Measurements from ENCODE around the gene KRTAP5-6.
"Not testable (repeated sequence)": the region's sequence is repeated elsewhere in the genome, so short reads cannot be mapped to it uniquely, and the experiment has no call there.

KRTAP5-6 gene

DNA sequence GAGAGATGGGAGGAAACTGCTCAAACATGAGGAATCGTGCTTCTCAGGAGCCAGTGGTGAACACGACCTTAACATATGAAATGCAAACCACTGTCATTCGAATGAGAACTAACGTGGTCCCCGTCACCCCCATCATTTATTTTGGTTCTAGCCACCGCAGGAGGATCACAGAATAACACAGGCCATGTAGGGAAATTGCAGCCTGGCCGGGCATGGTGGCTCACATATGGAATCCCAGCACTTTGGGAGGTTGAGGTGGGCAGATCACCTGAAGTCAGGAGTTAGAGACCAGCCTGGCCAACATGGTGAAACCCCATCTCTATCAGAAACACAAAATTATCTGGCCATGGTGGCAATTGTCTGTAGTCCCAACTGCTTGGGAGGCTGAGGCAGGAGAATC lies 40.3 kb upstream of the KRTAP5-6 start:
- H3K4me1 ChIP-seq (ENCODE audit: insufficient read depth, poor library complexity, severe bottlenecking): no peaks in the 10 kb centered on the region
- ATAC-seq (ENCODE audit: low read depth) (no peak), DNase-seq (ENCODE audit: low spot score) (no peak)
- no peak overlapping the region for H3K27ac ChIP-seq (ENCODE audit: poor library complexity, severe bottlenecking)
- TF ChIP-seq, protein P1, sequence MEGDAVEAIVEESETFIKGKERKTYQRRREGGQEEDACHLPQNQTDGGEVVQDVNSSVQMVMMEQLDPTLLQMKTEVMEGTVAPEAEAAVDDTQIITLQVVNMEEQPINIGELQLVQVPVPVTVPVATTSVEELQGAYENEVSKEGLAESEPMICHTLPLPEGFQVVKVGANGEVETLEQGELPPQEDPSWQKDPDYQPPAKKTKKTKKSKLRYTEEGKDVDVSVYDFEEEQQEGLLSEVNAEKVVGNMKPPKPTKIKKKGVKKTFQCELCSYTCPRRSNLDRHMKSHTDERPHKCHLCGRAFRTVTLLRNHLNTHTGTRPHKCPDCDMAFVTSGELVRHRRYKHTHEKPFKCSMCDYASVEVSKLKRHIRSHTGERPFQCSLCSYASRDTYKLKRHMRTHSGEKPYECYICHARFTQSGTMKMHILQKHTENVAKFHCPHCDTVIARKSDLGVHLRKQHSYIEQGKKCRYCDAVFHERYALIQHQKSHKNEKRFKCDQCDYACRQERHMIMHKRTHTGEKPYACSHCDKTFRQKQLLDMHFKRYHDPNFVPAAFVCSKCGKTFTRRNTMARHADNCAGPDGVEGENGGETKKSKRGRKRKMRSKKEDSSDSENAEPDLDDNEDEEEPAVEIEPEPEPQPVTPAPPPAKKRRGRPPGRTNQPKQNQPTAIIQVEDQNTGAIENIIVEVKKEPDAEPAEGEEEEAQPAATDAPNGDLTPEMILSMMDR (IDR thresholded peaks at IDR 0.05; ENCODE audit: poor library complexity, severe bottlenecking): no peak
- H3K36me3 ChIP-seq (ENCODE audit: low read depth): no peaks in the 10 kb centered on the region
- H3K4me3 ChIP-seq (ENCODE audit: severe bottlenecking): no peak overlapping the region
- no peaks in the 10 kb centered on the region for H3K27me3 ChIP-seq (ENCODE audit: insufficient read depth, poor library complexity, severe bottlenecking)
- no peaks in the 10 kb centered on the region for H3K9me3 ChIP-seq (ENCODE audit: severe bottlenecking)

DNA sequence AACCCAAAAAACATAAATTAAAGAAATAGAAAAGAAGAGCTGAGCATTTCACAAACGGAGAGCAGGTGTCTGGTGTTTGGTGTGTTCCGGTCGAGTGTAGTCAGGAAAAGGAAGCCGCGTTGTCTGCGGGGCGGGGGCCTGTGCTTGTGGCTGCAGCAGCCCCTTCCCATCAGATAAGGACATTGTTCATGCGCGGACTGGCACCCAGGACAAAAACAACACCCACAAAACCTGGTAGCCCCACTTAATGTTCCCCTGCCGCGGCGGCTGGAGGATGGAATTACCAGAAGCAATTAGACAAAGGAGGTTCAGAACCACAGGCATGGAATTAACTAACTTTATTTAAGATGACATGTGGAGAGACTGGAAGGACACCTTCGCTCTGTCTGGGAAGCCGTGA lies 37.5 kb upstream of the KRTAP5-6 start:
- Histone ChIP-seq H3K4me1 (ENCODE audit: insufficient read depth, poor library complexity, severe bottlenecking) (no peaks in the 10 kb centered on the region), H3K27ac (ENCODE audit: poor library complexity, severe bottlenecking) (no peak overlapping the region), H3K36me3 (ENCODE audit: low read depth) (no peaks in the 10 kb centered on the region), H3K9me3 (ENCODE audit: severe bottlenecking) (no peaks in the 10 kb centered on the region), H3K4me3 (ENCODE audit: severe bottlenecking) (no peak overlapping the region), H3K27me3 (ENCODE audit: insufficient read depth, poor library complexity, severe bottlenecking) (no peaks in the 10 kb centered on the region)
- DNase-seq (ENCODE audit: low spot score) (no peak), ATAC-seq (ENCODE audit: low read depth) (no peak)
- TF ChIP-seq, protein P1 (IDR thresholded peaks at IDR 0.05; ENCODE audit: poor library complexity, severe bottlenecking): no peak

DNA sequence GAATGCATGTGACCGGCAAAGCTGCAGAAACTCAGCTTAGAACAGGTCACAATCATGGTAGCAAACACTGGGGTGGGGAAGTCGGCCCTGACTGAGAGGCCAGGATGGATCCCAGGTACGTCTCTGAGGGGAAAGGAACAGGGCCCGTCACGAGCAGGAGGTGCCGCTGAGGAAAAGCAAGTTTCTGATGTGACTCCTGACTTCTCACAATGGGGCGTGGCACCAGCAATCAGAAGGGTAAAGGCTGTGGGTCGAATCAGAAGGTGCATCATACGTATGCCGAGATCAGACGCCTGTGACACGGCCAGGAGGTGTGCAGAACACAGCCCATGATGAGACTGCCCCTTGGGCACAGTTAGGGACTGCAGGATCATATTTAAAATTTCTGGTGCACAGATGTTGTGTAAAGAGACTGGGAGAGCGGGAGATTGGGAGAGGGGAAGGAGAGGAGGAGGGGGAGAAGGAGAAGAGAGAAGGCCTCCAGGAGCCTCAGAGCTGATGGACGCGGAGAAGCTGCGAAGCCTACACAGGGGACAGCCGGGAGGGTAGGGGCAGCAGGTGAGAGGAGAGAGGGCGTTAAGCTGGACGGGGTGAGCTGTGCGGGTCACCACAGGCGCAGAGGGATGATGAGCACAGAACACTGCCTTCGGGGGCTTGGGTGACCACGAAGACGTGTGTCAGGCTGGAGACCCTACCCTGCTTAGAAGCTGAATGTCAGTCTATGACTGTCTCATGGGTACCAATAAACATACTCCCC lies 36.7 kb upstream of the KRTAP5-6 start:
- no peaks in the 10 kb centered on the region for H3K36me3 ChIP-seq (ENCODE audit: low read depth)
- no peaks in the 10 kb centered on the region for H3K4me1 ChIP-seq (ENCODE audit: insufficient read depth, poor library complexity, severe bottlenecking)
- DNase-seq (ENCODE audit: low spot score) (no peak), ATAC-seq (ENCODE audit: low read depth) (no peak)
- TF ChIP-seq, protein P1 (IDR thresholded peaks at IDR 0.05; ENCODE audit: poor library complexity, severe bottlenecking): no peak
- no peak overlapping the region for H3K27ac ChIP-seq (ENCODE audit: poor library complexity, severe bottlenecking)
- no peak overlapping the region for H3K4me3 ChIP-seq (ENCODE audit: severe bottlenecking)
- H3K9me3 ChIP-seq (ENCODE audit: severe bottlenecking): no peaks in the 10 kb centered on the region
- H3K27me3 ChIP-seq (ENCODE audit: insufficient read depth, poor library complexity, severe bottlenecking): no peaks in the 10 kb centered on the region

DNA sequence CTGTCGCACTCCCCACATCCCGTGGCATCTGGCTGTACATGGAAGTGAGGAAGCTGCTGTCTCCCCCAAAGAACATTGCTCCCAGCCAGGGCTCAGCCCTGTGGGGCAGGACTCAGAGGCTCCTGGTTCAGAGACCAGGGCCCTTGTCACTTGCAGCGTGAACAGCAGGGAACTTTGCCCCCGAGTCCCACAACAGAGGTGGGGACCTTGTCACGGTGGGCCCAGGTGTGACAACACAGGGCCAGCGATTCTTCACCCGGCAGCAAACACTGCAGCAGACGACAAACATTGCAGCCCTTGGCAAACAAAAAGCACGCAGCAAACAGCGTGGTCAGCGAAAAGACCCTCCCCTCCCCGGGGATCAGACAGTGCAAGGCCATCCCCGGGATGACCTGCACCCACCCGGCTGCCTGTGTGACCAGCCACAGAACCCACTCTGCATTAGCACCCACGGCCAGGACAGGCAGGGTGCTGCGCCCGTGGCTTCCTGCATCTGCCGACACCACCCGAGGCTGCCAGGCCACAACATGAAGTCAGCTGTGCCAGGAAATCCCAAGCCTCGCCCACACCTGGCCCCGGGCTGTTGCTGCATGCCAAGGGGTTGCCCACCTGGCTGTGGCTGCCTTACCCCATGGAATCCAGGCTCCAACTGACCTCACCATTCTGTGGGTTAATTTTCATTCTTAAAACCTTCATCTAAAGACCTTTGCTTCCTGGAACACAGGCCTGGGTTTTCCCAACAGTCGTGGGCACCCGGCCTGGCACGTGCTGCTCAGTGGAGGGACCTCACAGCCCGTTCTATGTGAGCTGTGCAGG lies 35.3 kb upstream of the KRTAP5-6 start:
- H3K27me3 ChIP-seq (ENCODE audit: insufficient read depth, poor library complexity, severe bottlenecking); H3K36me3 ChIP-seq (ENCODE audit: low read depth); H3K9me3 ChIP-seq (ENCODE audit: severe bottlenecking); H3K4me1 ChIP-seq (ENCODE audit: insufficient read depth, poor library complexity, severe bottlenecking); H3K27ac ChIP-seq (ENCODE audit: poor library complexity, severe bottlenecking); DNase-seq (ENCODE audit: low spot score); H3K4me3 ChIP-seq (ENCODE audit: severe bottlenecking): not testable (repeated sequence)
- ATAC-seq (ENCODE audit: low read depth): peak; percentile 35; the same call in 2 of the 3 replicates

DNA sequence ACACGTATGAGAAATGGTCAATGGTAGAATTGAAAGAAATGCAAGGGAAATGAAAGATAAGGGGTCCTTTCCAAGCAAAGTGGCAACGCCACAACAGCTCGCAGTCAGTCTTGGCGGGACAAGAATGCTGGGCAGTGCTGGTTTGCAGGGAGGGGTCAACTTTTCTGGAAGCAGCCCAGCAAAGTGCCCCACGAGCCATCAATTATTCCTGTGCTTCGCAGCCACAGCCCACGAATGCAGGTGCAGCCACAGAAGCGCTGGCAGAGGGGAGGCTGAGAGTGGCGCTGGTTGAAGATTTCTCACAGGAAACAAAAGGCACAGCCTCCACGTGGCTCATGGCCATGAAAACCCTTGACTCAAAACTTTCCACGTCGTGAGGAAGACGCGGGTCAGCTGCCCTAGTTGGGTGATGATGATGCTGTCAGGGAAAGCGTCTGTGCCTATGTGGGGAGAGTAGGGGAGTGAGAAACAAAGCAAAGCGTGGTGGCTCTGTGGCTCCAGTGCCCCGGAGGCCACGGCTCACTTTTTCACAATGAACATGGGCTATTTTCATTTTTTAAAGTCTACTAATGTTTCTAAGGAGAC lies 34.2 kb upstream of the KRTAP5-6 start:
- H3K27me3 ChIP-seq (ENCODE audit: insufficient read depth, poor library complexity, severe bottlenecking); H3K27ac ChIP-seq (ENCODE audit: poor library complexity, severe bottlenecking); H3K36me3 ChIP-seq (ENCODE audit: low read depth); ATAC-seq (ENCODE audit: low read depth); H3K4me1 ChIP-seq (ENCODE audit: insufficient read depth, poor library complexity, severe bottlenecking); H3K9me3 ChIP-seq (ENCODE audit: severe bottlenecking); H3K4me3 ChIP-seq (ENCODE audit: severe bottlenecking); DNase-seq (ENCODE audit: low spot score): not testable (repeated sequence)

Data from RWPE2 (cell line).